DND-41 (cell line): ENCODE measurements around the gene FBN3.
"Not testable (repeated sequence)": the region's sequence is repeated elsewhere in the genome, so short reads cannot be mapped to it uniquely, and the experiment has no call there.

Experiments
- EZH2 ChIP-seq: IDR thresholded peaks from 3 replicates; pipeline ENCODE4 v1.6.1; 2012; ENCODE audit warnings: borderline replicate concordance, low read depth, mild to moderate bottlenecking, moderate library complexity, low read length, inconsistent platforms; ENCODE audit not compliant: severe bottlenecking
- TF ChIP-seq, protein P1 (sequence below): IDR thresholded peaks from 2 replicates; pipeline ENCODE4 v1.5.1; 2012; ENCODE audit warnings: borderline replicate concordance, low read length, moderate library complexity, mild to moderate bottlenecking; ENCODE audit not compliant: poor library complexity, severe bottlenecking; ENCODE audit errors: extremely low read depth

DNA sequence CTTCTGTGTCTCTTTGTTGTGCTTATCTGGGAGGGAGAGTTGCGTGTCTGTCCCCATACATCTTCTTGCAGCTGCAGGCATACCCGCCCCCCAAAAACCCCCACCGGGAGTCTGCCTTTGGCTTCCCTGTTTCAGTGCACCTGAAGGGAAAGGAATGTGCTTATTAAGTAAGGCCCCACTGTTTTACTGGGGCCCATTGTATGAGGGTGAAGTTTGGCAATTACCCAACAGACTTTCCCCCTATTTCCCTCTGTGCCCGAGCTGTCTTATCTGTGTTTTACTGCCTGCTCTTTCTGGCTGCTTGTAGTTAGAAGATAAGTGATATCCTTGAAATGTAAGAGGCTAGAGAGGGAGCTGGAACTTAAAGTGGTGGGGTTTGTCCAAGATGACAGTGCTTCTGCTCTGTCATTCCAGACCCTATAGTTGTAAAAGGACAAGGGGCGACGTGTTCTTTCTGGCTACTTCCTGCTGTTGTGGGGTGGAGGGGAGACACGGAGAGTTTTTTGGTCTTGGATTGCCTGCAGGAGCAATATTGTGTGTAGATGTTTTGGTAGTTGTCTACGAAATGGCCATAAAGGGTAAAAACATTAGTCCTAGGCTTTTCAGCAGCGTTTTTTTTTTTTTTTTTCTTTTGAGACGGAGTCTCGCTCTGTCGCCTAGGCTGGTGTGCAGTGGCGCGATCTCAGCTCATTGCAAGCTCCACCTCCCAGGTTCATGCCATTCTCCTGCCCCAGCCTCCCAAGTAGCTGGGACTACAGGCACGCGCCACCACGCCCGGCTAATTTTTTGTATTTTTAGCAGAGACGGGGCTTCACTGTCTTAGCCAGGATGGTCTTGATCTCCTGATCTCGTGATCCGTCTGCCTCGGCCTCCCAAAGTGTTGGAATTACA is 115.9 kb downstream of the FBN3 start:
- not testable (repeated sequence) for TF ChIP-seq EZH2
- TF ChIP-seq, protein P1, sequence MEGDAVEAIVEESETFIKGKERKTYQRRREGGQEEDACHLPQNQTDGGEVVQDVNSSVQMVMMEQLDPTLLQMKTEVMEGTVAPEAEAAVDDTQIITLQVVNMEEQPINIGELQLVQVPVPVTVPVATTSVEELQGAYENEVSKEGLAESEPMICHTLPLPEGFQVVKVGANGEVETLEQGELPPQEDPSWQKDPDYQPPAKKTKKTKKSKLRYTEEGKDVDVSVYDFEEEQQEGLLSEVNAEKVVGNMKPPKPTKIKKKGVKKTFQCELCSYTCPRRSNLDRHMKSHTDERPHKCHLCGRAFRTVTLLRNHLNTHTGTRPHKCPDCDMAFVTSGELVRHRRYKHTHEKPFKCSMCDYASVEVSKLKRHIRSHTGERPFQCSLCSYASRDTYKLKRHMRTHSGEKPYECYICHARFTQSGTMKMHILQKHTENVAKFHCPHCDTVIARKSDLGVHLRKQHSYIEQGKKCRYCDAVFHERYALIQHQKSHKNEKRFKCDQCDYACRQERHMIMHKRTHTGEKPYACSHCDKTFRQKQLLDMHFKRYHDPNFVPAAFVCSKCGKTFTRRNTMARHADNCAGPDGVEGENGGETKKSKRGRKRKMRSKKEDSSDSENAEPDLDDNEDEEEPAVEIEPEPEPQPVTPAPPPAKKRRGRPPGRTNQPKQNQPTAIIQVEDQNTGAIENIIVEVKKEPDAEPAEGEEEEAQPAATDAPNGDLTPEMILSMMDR, result not testable (repeated sequence)
